SK-N-SH (cell line): ENCODE measurements around the gene ARSJ. TPM values are rescaled to one million over a fixed set of nuclear protein-coding genes. Genes with fewer than 3 reads are reported as not detected.
A peak's percentile ranks its signal among the peaks of the same experiment; 100 is the strongest.

Experiments
- CTCF ChIA-PET: fragments of 300-600, 350-600 bp; formaldehyde crosslinking; extraction: SDS; loops from one replicate; lab custom pipeline; 2021; lab: Yijun Ruan, JAX
- POLR2A ChIA-PET: fragments of 350-600 bp; sonication (Branson Sonifier 250); formaldehyde crosslinking; extraction: SDS; loops from one replicate; lab custom pipeline; 2020; ENCODE audit warnings: antibody characterized with exemption, inconsistent platforms; lab: Yijun Ruan, JAX
- DNase-seq: peaks from one replicate; pipeline ENCODE4 v3.0.0; 2012
- H2AFZ ChIP-seq: fragments of 200-600 bp; sonication (generic); 2 replicates; pipeline ENCODE4 v1.8.1; 2016; ENCODE audit warnings: antibody characterized with exemption, mild to moderate bottlenecking, low read depth
- H3F3A ChIP-seq: fragments of 200-600 bp; sonication (generic); replicated peaks from 2 replicates; pipeline ENCODE3; 2016; ENCODE audit warnings: antibody characterized with exemption, mild to moderate bottlenecking; ENCODE audit not compliant: insufficient read depth
- H3K27ac ChIP-seq, 2 experiments: fragments of 200-500 bp in 1 of 2; fragments of 200-600 bp in 1 of 2; sonication (Bioruptor generic) in 1 of 2; sonication (generic), shearing (Covaris generic) in 1 of 2; 2 replicates each; pipeline versions ENCODE4 v1.5.1 to v1.6.1; 2014 to 2016; ENCODE audit warnings: low read depth in 2 of 2, inconsistent platforms in 1 of 2, low read length in 1 of 2, mild to moderate bottlenecking in 1 of 2, mixed read lengths in 1 of 2
- H3K27me3 ChIP-seq: fragments of 200-600 bp; sonication (generic), shearing (Covaris generic); 2 replicates; pipeline ENCODE4 v1.6.1; 2016; ENCODE audit warnings: mixed run types; ENCODE audit not compliant: insufficient read depth
- H3K36me3 ChIP-seq, 2 experiments: fragments of 200-500 bp in 1 of 2; fragments of 200-600 bp in 1 of 2; sonication (Bioruptor generic) in 1 of 2; sonication (generic) in 1 of 2; replicated peaks in 1 of 2; 2 replicates each; pipeline versions ENCODE3 to v1.5.1; 2014 to 2016; ENCODE audit warnings: low read length in 1 of 2, mild to moderate bottlenecking in 1 of 2; ENCODE audit not compliant: insufficient read depth in 2 of 2, control insufficient read depth in 1 of 2
- H3K4me1 ChIP-seq, 2 experiments: fragments of 200-500 bp in 1 of 2; fragments of 200-600 bp in 1 of 2; sonication (Bioruptor generic) in 1 of 2; sonication (generic), shearing (Covaris generic) in 1 of 2; 2 replicates each; pipeline versions ENCODE4 v1.5.1 to v1.6.1; 2014 to 2016; ENCODE audit warnings: low read depth in 1 of 2, low read length in 1 of 2, mixed run types in 1 of 2; ENCODE audit not compliant: insufficient read depth in 2 of 2, control insufficient read depth in 1 of 2
- H3K4me2 ChIP-seq: fragments of 200-600 bp; sonication (generic), shearing (Covaris generic); 2 replicates; pipeline ENCODE4 v1.6.1; 2017; ENCODE audit warnings: mixed run types
- H3K4me3 ChIP-seq, 2 experiments: fragments of 200-500 bp in 1 of 2; fragments of 200-600 bp in 1 of 2; sonication (Bioruptor generic) in 1 of 2; sonication (generic), shearing (Covaris generic) in 1 of 2; 2 replicates each; pipeline versions ENCODE4 v1.5.1 to v1.8.1; 2014 to 2016; ENCODE audit warnings: low read depth in 2 of 2, inconsistent platforms in 1 of 2, low read length in 1 of 2, mild to moderate bottlenecking in 1 of 2, mixed read lengths in 1 of 2, moderate library complexity in 1 of 2
- H3K79me2 ChIP-seq: fragments of 200-600 bp; sonication (generic); 2 replicates; pipeline ENCODE4 v1.8.1; 2017; ENCODE audit warnings: mild to moderate bottlenecking; ENCODE audit not compliant: insufficient read depth
- H3K9ac ChIP-seq: fragments of 200-600 bp; sonication (generic); 2 replicates; pipeline ENCODE4 v1.6.1; 2017; ENCODE audit warnings: mixed run types
- H3K9me2 ChIP-seq: fragments of 200-600 bp; sonication (generic); 2 replicates; pipeline ENCODE4 v1.6.1; 2017; ENCODE audit warnings: mixed run types
- H3K9me3 ChIP-seq: fragments of 200-600 bp; sonication (generic); 2 replicates; pipeline ENCODE4 v1.6.1; 2017; ENCODE audit warnings: mixed run types, mild to moderate bottlenecking, moderate library complexity
- H4K20me1 ChIP-seq: fragments of 200-600 bp; sonication (generic); 2 replicates; pipeline ENCODE4 v1.6.1; 2017; ENCODE audit warnings: mild to moderate bottlenecking, mixed run types; ENCODE audit not compliant: insufficient read depth
- CHD2 ChIP-seq: fragments of 150-350 bp; IDR thresholded peaks from 2 replicates; pipeline ENCODE4 v1.6.1; 2018; ENCODE audit warnings: low read length; ENCODE audit not compliant: partially characterized antibody
- ELF1 ChIP-seq: IDR thresholded peaks from 2 replicates; pipeline ENCODE4 v1.4.0; 2012
- GABPA ChIP-seq: IDR thresholded peaks from 2 replicates; pipeline ENCODE4 v1.4.0; 2012; ENCODE audit warnings: low read depth, mild to moderate bottlenecking
- JUND ChIP-seq: IDR thresholded peaks from 2 replicates; pipeline ENCODE4 v1.4.0; 2012
- MXI1 ChIP-seq: IDR thresholded peaks from 2 replicates; pipeline ENCODE4 v1.6.1; 2012; ENCODE audit warnings: mild to moderate bottlenecking, low read depth, low read length, improper control_type of control experiment
- NRF1 ChIP-seq: IDR thresholded peaks from 2 replicates; pipeline ENCODE4 v1.6.1; 2012; ENCODE audit warnings: low read depth, mild to moderate bottlenecking, low read length
- RFX5 ChIP-seq: IDR thresholded peaks from 2 replicates; pipeline ENCODE4 v1.6.1; 2012; ENCODE audit warnings: mild to moderate bottlenecking, improper control_type of control experiment, low read length
- SIN3A ChIP-seq: IDR thresholded peaks from 2 replicates; pipeline ENCODE4 v1.6.1; 2012; ENCODE audit warnings: low read depth, mild to moderate bottlenecking, low read length, moderate library complexity, borderline replicate concordance
- SMC3 ChIP-seq: IDR thresholded peaks from 2 replicates; pipeline ENCODE4 v1.6.1; 2012; ENCODE audit warnings: low read depth, low read length, improper control_type of control experiment
- TAF1 ChIP-seq: IDR thresholded peaks from 2 replicates; pipeline ENCODE4 v1.6.1; 2012; ENCODE audit warnings: low read depth, mild to moderate bottlenecking, low read length, moderate library complexity, borderline replicate concordance
- TCF12 ChIP-seq: IDR thresholded peaks from 2 replicates; pipeline ENCODE4 v1.4.0; 2012
- YY1 ChIP-seq: IDR thresholded peaks from 2 replicates; pipeline ENCODE4 v1.4.0; 2012; ENCODE audit warnings: low read depth, mild to moderate bottlenecking
- WGBS: methylation state at CpG from one replicate; pipeline ENCODE4 v1.1.6; 2017; ENCODE audit warnings: low lambda C conversion rate; 5-methylcytosine and 5-hydroxymethylcytosine counted together
- polyA plus RNA-seq, 3 experiments: library from polyadenylated mRNA; depleted of rRNA; stranded (reverse); fragments of >200 nt; gene quantifications; 2 replicates each; pipeline ENCODE4 v1.2.3, GENCODE V29; 2012
- TF ChIP-seq, protein P1 (sequence below): IDR thresholded peaks from 2 replicates; pipeline ENCODE4 v1.4.0; 2012; ENCODE audit warnings: low read depth, borderline replicate concordance
- TF ChIP-seq, protein P2 (sequence below): IDR thresholded peaks from 2 replicates; pipeline ENCODE4 v1.6.1; 2012; ENCODE audit warnings: mild to moderate bottlenecking, low read depth, low read length, moderate library complexity
- TF ChIP-seq, protein P3 (sequence below): fragments of 150-350 bp; IDR thresholded peaks from 2 replicates; pipeline ENCODE4 v1.6.1; 2016; ENCODE audit warnings: mild to moderate bottlenecking, low read depth, low read length

The ARSJ gene
- polyA plus RNA-seq, 1 of the 3 experiments (the other 2 are of a cell fraction): 30.4 TPM

DNA sequence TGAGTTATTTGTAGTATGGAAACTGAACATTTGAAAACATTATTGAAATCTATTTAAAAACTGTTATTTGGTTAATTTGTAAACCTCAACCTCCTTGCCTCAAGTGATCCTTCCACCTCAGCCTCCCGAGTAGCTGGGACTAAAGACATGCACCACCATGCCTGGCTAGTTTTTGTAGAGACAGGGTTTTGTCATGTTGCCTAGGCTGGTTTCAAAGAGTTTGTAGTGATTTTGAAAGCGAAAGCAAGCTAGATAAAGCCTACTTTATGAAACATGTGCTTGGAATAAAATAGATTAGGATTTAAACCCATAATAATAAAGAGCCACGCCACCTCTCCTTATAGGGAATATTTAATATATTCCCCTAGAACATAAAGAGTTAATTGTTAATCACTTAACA is 23.5 kb downstream of the ARSJ start:
- peaks cover 17 to 78% of the 10 kb centered on the region in 2 experiments for H3K36me3 ChIP-seq
- ChIA-PET CTCF (interaction anchor here (2.0 to 2.9 kb wide), 2 partner anchors 14 to 422 kb away, joined by 5 to 12 read pairs; no protein-coding TSS in a partner anchor), POLR2A (no interaction called here)
- peaks cover 97% of the 10 kb centered on the region for H3K79me2 ChIP-seq
- peak overlapping the region; percentile 26; the same call in 1 of the 2 replicates for H3K4me2 ChIP-seq
- peaks cover 36% of the 10 kb centered on the region for H3F3A ChIP-seq
- H3K27ac ChIP-seq: peak overlapping the region in 1 of 2 experiments; percentile 22; a peak in 1 of 4 replicates
- peaks cover 4 to 67% of the 10 kb centered on the region in 2 experiments; a peak in 3 of 4 replicates for H3K4me1 ChIP-seq
- DNase-seq: no peak
- H3K9me3 ChIP-seq: no peaks in the 10 kb centered on the region
- H3K27me3 ChIP-seq: no peaks in the 10 kb centered on the region
- H3K9ac ChIP-seq: no peak overlapping the region
- H2AFZ ChIP-seq: no peak overlapping the region
- H3K9me2 ChIP-seq: no peaks in the 10 kb centered on the region
- H4K20me1 ChIP-seq: no peaks in the 10 kb centered on the region
- WGBS: 96% methylated on average over 3 of the region's 3 CpGs
- TF ChIP-seq TAF1 (no peak), SIN3A (no peak), RFX5 (no peak), ELF1 (no peak), CHD2 (no peak)
- no peak overlapping the region for H3K4me3 ChIP-seq

DNA sequence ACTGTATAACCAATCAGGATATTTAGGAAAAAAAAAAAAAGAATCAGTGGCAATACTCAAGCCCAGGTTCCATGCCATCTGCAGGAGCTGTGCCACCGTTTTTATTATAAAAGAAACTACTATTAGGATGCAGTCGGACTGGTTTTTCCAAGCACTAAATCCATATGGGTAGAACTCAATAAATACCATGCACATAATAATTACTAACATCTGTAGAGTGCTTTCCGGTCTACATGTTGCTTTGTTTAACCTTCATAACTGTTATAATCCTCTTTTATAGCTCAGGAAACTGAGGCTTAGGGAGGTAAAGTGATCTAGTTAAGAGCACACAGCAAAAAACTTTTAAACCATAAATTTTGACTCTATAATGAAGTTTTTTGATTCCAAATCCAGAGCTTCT is 24.0 kb downstream of the ARSJ start:
- WGBS: 70% methylated on average over 3 of the region's 3 CpGs
- H3K9me3 ChIP-seq: no peaks in the 10 kb centered on the region
- H3K9me2 ChIP-seq: no peaks in the 10 kb centered on the region
- no peaks in the 10 kb centered on the region for H4K20me1 ChIP-seq
- H3K4me1 ChIP-seq: peaks cover 2 to 72% of the 10 kb centered on the region in 2 experiments; a peak in 3 of 4 replicates
- H3K4me2 ChIP-seq: peak overlapping the region; percentile 26; the same call in 1 of the 2 replicates
- ChIA-PET CTCF (interaction anchor here (2.0 to 2.9 kb wide), 2 partner anchors 15 to 423 kb away, joined by 5 to 12 read pairs; no protein-coding TSS in a partner anchor), POLR2A (no interaction called here)
- no peak overlapping the region for H3K9ac ChIP-seq
- peaks cover 17 to 82% of the 10 kb centered on the region in 2 experiments for H3K36me3 ChIP-seq
- H3K4me3 ChIP-seq: no peak overlapping the region
- H3K27ac ChIP-seq: peak overlapping the region; percentile 22 to 47; a peak in 2 of 4 replicates
- no peak for TF ChIP-seq NRF1
- TF ChIP-seq TCF12: peak; percentile 39; the same call in 1 of the 2 replicates
- TF ChIP-seq, all 33 proteins: peak for 1
- Histone ChIP-seq H3F3A (peaks cover 33% of the 10 kb centered on the region), H2AFZ (no peak overlapping the region), H3K79me2 (peaks cover 97% of the 10 kb centered on the region), H3K27me3 (no peaks in the 10 kb centered on the region)
- no peak for DNase-seq

DNA sequence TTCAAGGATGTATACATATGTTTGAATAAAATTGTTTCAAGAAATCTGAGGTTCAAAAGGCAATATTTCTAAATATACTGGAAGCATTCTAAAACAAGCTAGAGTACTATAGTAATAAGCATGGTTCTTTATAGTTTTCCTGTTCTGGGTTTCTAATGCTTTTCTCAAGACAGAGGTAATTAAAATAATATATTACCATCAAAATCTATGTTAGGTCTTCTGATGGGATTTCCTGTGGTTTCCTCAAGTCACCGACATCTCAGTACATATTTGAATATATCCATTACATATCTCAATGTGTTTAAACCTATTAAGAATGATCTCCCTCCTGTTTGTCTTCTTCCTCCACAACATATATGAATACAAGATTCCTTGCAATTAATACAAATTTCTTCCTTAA is 25.6 kb downstream of the ARSJ start:
- POLR2A ChIA-PET: no interaction called here
- peaks cover 100% of the 10 kb centered on the region for H3K79me2 ChIP-seq
- TF ChIP-seq TCF12 (no peak), CHD2 (no peak), SMC3 (no peak), MXI1 (no peak), JUND (no peak), YY1 (no peak), GABPA (no peak)
- TF ChIP-seq, protein P1, sequence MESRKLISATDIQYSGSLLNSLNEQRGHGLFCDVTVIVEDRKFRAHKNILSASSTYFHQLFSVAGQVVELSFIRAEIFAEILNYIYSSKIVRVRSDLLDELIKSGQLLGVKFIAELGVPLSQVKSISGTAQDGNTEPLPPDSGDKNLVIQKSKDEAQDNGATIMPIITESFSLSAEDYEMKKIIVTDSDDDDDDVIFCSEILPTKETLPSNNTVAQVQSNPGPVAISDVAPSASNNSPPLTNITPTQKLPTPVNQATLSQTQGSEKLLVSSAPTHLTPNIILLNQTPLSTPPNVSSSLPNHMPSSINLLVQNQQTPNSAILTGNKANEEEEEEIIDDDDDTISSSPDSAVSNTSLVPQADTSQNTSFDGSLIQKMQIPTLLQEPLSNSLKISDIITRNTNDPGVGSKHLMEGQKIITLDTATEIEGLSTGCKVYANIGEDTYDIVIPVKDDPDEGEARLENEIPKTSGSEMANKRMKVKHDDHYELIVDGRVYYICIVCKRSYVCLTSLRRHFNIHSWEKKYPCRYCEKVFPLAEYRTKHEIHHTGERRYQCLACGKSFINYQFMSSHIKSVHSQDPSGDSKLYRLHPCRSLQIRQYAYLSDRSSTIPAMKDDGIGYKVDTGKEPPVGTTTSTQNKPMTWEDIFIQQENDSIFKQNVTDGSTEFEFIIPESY: no peak
- TF ChIP-seq, protein P2, sequence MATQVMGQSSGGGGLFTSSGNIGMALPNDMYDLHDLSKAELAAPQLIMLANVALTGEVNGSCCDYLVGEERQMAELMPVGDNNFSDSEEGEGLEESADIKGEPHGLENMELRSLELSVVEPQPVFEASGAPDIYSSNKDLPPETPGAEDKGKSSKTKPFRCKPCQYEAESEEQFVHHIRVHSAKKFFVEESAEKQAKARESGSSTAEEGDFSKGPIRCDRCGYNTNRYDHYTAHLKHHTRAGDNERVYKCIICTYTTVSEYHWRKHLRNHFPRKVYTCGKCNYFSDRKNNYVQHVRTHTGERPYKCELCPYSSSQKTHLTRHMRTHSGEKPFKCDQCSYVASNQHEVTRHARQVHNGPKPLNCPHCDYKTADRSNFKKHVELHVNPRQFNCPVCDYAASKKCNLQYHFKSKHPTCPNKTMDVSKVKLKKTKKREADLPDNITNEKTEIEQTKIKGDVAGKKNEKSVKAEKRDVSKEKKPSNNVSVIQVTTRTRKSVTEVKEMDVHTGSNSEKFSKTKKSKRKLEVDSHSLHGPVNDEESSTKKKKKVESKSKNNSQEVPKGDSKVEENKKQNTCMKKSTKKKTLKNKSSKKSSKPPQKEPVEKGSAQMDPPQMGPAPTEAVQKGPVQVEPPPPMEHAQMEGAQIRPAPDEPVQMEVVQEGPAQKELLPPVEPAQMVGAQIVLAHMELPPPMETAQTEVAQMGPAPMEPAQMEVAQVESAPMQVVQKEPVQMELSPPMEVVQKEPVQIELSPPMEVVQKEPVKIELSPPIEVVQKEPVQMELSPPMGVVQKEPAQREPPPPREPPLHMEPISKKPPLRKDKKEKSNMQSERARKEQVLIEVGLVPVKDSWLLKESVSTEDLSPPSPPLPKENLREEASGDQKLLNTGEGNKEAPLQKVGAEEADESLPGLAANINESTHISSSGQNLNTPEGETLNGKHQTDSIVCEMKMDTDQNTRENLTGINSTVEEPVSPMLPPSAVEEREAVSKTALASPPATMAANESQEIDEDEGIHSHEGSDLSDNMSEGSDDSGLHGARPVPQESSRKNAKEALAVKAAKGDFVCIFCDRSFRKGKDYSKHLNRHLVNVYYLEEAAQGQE: no peak
- TF ChIP-seq, protein P3, sequence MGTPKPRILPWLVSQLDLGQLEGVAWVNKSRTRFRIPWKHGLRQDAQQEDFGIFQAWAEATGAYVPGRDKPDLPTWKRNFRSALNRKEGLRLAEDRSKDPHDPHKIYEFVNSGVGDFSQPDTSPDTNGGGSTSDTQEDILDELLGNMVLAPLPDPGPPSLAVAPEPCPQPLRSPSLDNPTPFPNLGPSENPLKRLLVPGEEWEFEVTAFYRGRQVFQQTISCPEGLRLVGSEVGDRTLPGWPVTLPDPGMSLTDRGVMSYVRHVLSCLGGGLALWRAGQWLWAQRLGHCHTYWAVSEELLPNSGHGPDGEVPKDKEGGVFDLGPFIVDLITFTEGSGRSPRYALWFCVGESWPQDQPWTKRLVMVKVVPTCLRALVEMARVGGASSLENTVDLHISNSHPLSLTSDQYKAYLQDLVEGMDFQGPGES: no peak

More for the DNA sequence above, 25.6 kb downstream of the ARSJ start:
- Histone ChIP-seq H3K9me2 (no peaks in the 10 kb centered on the region), H3K4me1 (peaks cover 2 to 68% of the 10 kb centered on the region in 2 experiments; a peak in 3 of 4 replicates), H3K9ac (no peak overlapping the region), H3K36me3 (peaks cover 17 to 81% of the 10 kb centered on the region in 2 experiments), H3K27ac (0 out of 4 replicates have a peak overlapping the region, but pooled peaks of 1 of the 2 experiments have one; percentile 22), H4K20me1 (no peaks in the 10 kb centered on the region), H2AFZ (no peak overlapping the region), H3K27me3 (no peaks in the 10 kb centered on the region), H3K4me2 (no peak overlapping the region), H3K9me3 (no peaks in the 10 kb centered on the region), H3K4me3 (no peak overlapping the region), H3F3A (peaks cover 29% of the 10 kb centered on the region)
- no peak for DNase-seq
- 92% methylated on average over 1 of the region's 1 CpG for WGBS
- CTCF ChIA-PET: interaction anchor here (1.3 to 1.4 kb wide), 3 partner anchors 421 to 741 kb away, joined by 3 to 4 read pairs (median 4); no protein-coding TSS in a partner anchor
